Astrocyte (in vitro differentiated cells and primary cell): ENCODE results near the gene TAF6. TPM values are rescaled to one million over a fixed set of nuclear protein-coding genes. Genes with fewer than 3 reads are reported as not detected.

Experiments used
- DNase-seq: peaks from one replicate; pipeline ENCODE4 v3.0.0-alpha.2; 2010; ENCODE audit warnings: low read depth
- FAIRE-seq: peaks from 2 replicates; lab custom pipeline; 2011; peaks lifted over from hg19 to GRCh38; lab: Jason Lieb, UNC
- H2AFZ ChIP-seq: 2 replicates; pipeline ENCODE4 v1.6.0; 2012; ENCODE audit warnings: low read depth, low read length, inconsistent platforms
- H3K27ac ChIP-seq: 2 replicates; pipeline ENCODE4 v1.5.1; 2011; ENCODE audit warnings: low read depth, low read length, inconsistent platforms
- H3K27me3 ChIP-seq: 2 replicates; pipeline ENCODE4 v1.6.0; 2011; ENCODE audit warnings: low read length, inconsistent platforms; ENCODE audit not compliant: insufficient read depth
- H3K36me3 ChIP-seq: 2 replicates; pipeline ENCODE4 v1.5.1; 2011; ENCODE audit warnings: low read length, inconsistent platforms; ENCODE audit not compliant: insufficient read depth
- H3K4me1 ChIP-seq: 2 replicates; pipeline ENCODE4 v1.5.1; 2011; ENCODE audit warnings: low read length, inconsistent platforms; ENCODE audit not compliant: insufficient read depth
- H3K4me2 ChIP-seq: 2 replicates; pipeline ENCODE4 v1.6.0; 2012; ENCODE audit warnings: low read length, inconsistent platforms
- H3K4me3 ChIP-seq: 2 replicates; pipeline ENCODE4 v1.5.1; 2011; ENCODE audit warnings: low read depth, mild to moderate bottlenecking, low read length, inconsistent platforms; ENCODE audit not compliant: insufficient read depth
- H3K79me2 ChIP-seq: 2 replicates; pipeline ENCODE4 v1.6.0; 2012; ENCODE audit warnings: mild to moderate bottlenecking, low read length, inconsistent platforms; ENCODE audit not compliant: insufficient read depth
- H3K9ac ChIP-seq: 2 replicates; pipeline ENCODE4 v1.6.0; 2012; ENCODE audit warnings: mild to moderate bottlenecking, low read length, inconsistent platforms
- H3K9me3 ChIP-seq: 2 replicates; pipeline ENCODE4 v1.5.1; 2012; ENCODE audit warnings: low read depth, mild to moderate bottlenecking, low read length, inconsistent platforms; ENCODE audit not compliant: insufficient read depth
- H4K20me1 ChIP-seq: 2 replicates; pipeline ENCODE4 v1.6.0; 2012; ENCODE audit warnings: low read length, inconsistent platforms; ENCODE audit not compliant: insufficient read depth
- H3K27ac Mint-ChIP-seq: one replicate; pipeline ENCODE4 v1.8.0; 2021; ENCODE audit warnings: mild to moderate bottlenecking, mixed read lengths; ENCODE audit not compliant: unreplicated experiment
- H3K27me3 Mint-ChIP-seq: one replicate; pipeline ENCODE4 v1.8.0; 2021; ENCODE audit warnings: low read depth, mixed read lengths; ENCODE audit not compliant: unreplicated experiment
- H3K36me3 Mint-ChIP-seq: one replicate; pipeline ENCODE4 v1.8.0; 2021; ENCODE audit warnings: low read depth, mixed read lengths; ENCODE audit not compliant: unreplicated experiment
- H3K4me1 Mint-ChIP-seq: one replicate; pipeline ENCODE4 v1.8.0; 2021; ENCODE audit warnings: low read depth, mixed read lengths; ENCODE audit not compliant: unreplicated experiment
- H3K4me3 Mint-ChIP-seq: one replicate; pipeline ENCODE4 v1.8.0; 2021; ENCODE audit warnings: mild to moderate bottlenecking, moderate library complexity, mixed read lengths; ENCODE audit not compliant: unreplicated experiment
- H3K9me3 Mint-ChIP-seq: one replicate; pipeline ENCODE4 v1.8.0; 2021; ENCODE audit warnings: mild to moderate bottlenecking, mixed read lengths; ENCODE audit not compliant: unreplicated experiment
- EZH2 ChIP-seq: IDR thresholded peaks from 2 replicates; pipeline ENCODE4 v1.6.1; 2012; ENCODE audit warnings: mild to moderate bottlenecking, low read length, inconsistent platforms; ENCODE audit not compliant: insufficient read depth
- total RNA-seq: library from RNA; stranded (reverse); gene quantifications from 2 replicates; pipeline ENCODE4 v1.2.1, GENCODE V29; 2021
- TF ChIP-seq, protein P1 (sequence below): IDR thresholded peaks from 2 replicates; pipeline ENCODE4 v1.5.1; 2011; ENCODE audit warnings: low read depth, mild to moderate bottlenecking, inconsistent platforms, low read length, moderate library complexity; ENCODE audit not compliant: insufficient read depth

Gene TAF6
- total RNA-seq, 1 donor from 2014 or later = 47.0 TPM

DNA sequence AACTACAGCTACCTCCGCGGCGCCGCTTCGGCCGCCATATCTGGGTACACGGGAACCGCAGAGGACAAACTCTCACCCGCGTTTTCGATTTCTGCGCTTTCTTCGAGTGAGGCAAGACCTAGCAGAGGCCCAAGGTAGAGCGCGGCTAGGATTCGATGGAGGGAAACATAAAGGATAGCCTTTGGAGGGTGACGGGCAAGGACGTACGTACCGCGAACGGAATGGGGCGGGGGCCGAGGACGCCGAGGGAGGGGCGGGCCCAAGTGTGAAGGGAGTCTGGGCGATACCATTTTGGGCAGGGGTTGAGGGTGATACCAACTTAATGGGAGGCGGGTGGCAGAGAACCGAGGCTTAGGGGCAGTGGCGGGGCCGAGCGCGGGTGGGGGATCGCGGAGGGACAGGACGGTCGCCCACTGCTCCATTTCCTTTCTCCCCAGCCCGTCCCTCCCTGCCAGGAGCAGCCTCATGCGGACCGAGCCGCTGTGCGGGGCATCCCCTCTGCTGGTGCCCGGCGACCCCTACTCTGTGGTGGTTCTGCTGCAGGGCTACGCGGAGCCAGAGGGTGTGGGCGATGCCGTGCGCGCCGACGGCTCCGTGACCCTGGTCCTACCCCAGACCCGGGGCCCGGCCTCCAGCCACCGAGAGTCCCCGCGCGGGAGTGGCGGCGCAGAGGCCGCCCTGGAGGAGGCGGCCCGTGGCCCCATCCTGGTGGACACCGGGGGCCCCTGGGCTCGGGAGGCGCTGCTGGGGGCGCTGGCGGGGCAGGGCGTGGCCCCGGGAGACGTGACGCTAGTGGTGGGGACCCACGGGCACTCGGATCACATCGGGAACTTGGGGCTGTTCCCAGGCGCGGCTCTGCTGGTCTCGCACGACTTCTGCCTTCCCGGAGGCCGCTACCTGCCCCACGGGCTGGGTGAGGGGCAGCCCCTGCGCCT lies 8.0 kb upstream of the TAF6 start, which contains the start of gene MBLAC1:
Gene MBLAC1 (plus strand): TSS at position 37 of the 935 bp plus-strand sequence. CDS start 429 bp downstream, at position 466.
- Mint-ChIP-seq H3K27me3 (peaks cover 4% of the 10 kb centered on the region), H3K4me1 (no peaks in the 10 kb centered on the region), H3K27ac (peak within 1 kb of the TSS; percentile 99), H3K9me3 (no peaks in the 10 kb centered on the region), H3K4me3 (peak within 1 kb of the TSS; percentile 98), H3K36me3 (peaks cover 6% of the 10 kb centered on the region)
- TF ChIP-seq, protein P1, sequence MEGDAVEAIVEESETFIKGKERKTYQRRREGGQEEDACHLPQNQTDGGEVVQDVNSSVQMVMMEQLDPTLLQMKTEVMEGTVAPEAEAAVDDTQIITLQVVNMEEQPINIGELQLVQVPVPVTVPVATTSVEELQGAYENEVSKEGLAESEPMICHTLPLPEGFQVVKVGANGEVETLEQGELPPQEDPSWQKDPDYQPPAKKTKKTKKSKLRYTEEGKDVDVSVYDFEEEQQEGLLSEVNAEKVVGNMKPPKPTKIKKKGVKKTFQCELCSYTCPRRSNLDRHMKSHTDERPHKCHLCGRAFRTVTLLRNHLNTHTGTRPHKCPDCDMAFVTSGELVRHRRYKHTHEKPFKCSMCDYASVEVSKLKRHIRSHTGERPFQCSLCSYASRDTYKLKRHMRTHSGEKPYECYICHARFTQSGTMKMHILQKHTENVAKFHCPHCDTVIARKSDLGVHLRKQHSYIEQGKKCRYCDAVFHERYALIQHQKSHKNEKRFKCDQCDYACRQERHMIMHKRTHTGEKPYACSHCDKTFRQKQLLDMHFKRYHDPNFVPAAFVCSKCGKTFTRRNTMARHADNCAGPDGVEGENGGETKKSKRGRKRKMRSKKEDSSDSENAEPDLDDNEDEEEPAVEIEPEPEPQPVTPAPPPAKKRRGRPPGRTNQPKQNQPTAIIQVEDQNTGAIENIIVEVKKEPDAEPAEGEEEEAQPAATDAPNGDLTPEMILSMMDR = no peak
- TF ChIP-seq EZH2 = no peak
- H2AFZ ChIP-seq = peak within 1 kb of the TSS; percentile 98
- DNase-seq (peak; percentile 86), FAIRE-seq (no peak)
- peak within 1 kb of the TSS; percentile 99 for H3K4me2 ChIP-seq
- H3K79me2 ChIP-seq = peaks cover 5% of the 10 kb centered on the region
- peaks cover 19% of the 10 kb centered on the region for H3K4me1 ChIP-seq
- peak within 1 kb of the TSS; percentile 95 for H3K9ac ChIP-seq
- H3K36me3 ChIP-seq = peaks cover 2% of the 10 kb centered on the region
- H3K9me3 ChIP-seq = no peaks in the 10 kb centered on the region
- H3K27me3 ChIP-seq = no peaks in the 10 kb centered on the region
- H4K20me1 ChIP-seq = no peaks in the 10 kb centered on the region
- H3K27ac ChIP-seq = peak within 1 kb of the TSS; percentile 95
- peak within 1 kb of the TSS; percentile 94 for H3K4me3 ChIP-seq

- H3K4me1 ChIP-seq = peaks cover 19% of the 10 kb centered on the region
- no peaks in the 10 kb centered on the region for H3K27me3 ChIP-seq
- H3K9ac ChIP-seq = peak overlapping the region; percentile 95
- H3K4me3 ChIP-seq = peak overlapping the region; percentile 94
- Mint-ChIP-seq H3K4me3 (peak overlapping the region; percentile 98), H3K36me3 (peaks cover 6% of the 10 kb centered on the region), H3K9me3 (no peaks in the 10 kb centered on the region), H3K27me3 (peaks cover 4% of the 10 kb centered on the region), H3K4me1 (no peaks in the 10 kb centered on the region), H3K27ac (peak overlapping the region; percentile 99)
- TF ChIP-seq EZH2 = no peak
- TF ChIP-seq, protein P1 = no peak
- FAIRE-seq (no peak), DNase-seq (no peak)
- H3K79me2 ChIP-seq = peaks cover 5% of the 10 kb centered on the region
- peaks cover 2% of the 10 kb centered on the region for H3K36me3 ChIP-seq
- peak overlapping the region; percentile 95 for H3K27ac ChIP-seq
- no peaks in the 10 kb centered on the region for H3K9me3 ChIP-seq
- peak overlapping the region; percentile 98 for H2AFZ ChIP-seq
- H3K4me2 ChIP-seq = peak overlapping the region; percentile 99
- no peaks in the 10 kb centered on the region for H4K20me1 ChIP-seq
Observed at GRCh38 chr7:100126239-100126930, 7.2 kb upstream of the TAF6 start.
